ENCODE results near the gene RPS21. TPM values are rescaled to one million over a fixed set of nuclear protein-coding genes. Genes with fewer than 3 reads are reported as not detected.

RPS21 gene
- total and polyA plus RNA-seq, 9 of the 15 experiments (the other 6 are each of a cell fraction or from before 2014, with no cell fraction given), result 1,380 to 5,647 (median 3,091) TPM

GRCh38 chr20:62366370-62367135, 20.4 kb upstream of the RPS21 start (continued):
- no peak for TF ChIP-seq ZNF589 (CRISPR knock-in tag; IDR thresholded peaks at IDR 0.05; ENCODE audit: low read depth)
- TF ChIP-seq ZNF143 (CRISPR knock-in tag; IDR thresholded peaks at IDR 0.05), result no peak
- no peak for TF ChIP-seq FOXA1 (IDR thresholded peaks at IDR 0.05; ENCODE audit: borderline replicate concordance)
- peak; percentile 64; the same call in 1 of the 2 replicates for TF ChIP-seq ZBTB7A (IDR thresholded peaks at IDR 0.05; ENCODE audit: borderline replicate concordance, control insufficient read depth, low read depth, low read length)
- no peak for TF ChIP-seq ZNF280B (CRISPR knock-in tag; IDR thresholded peaks at IDR 0.05)
- TF ChIP-seq MLLT1 (IDR thresholded peaks at IDR 0.05), result no peak
- TF ChIP-seq PRPF4 (IDR thresholded peaks at IDR 0.05; ENCODE audit: insufficient read depth, low read depth, low read length, poor library complexity, severe bottlenecking), result no peak
- TF ChIP-seq, protein P1, sequence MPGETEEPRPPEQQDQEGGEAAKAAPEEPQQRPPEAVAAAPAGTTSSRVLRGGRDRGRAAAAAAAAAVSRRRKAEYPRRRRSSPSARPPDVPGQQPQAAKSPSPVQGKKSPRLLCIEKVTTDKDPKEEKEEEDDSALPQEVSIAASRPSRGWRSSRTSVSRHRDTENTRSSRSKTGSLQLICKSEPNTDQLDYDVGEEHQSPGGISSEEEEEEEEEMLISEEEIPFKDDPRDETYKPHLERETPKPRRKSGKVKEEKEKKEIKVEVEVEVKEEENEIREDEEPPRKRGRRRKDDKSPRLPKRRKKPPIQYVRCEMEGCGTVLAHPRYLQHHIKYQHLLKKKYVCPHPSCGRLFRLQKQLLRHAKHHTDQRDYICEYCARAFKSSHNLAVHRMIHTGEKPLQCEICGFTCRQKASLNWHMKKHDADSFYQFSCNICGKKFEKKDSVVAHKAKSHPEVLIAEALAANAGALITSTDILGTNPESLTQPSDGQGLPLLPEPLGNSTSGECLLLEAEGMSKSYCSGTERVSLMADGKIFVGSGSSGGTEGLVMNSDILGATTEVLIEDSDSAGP (CRISPR knock-in tag; IDR thresholded peaks at IDR 0.05), result no peak
- no peak for TF ChIP-seq FOXJ3 (CRISPR knock-in tag; IDR thresholded peaks at IDR 0.05)
- no peak for TF ChIP-seq ZNF253 (CRISPR knock-in tag; conservative IDR thresholded peaks at IDR 0.05)
- TF ChIP-seq CBX5 (IDR thresholded peaks at IDR 0.05; ENCODE audit: borderline replicate concordance, low read depth), result no peak
- no peak for TF ChIP-seq SMARCA5 (IDR thresholded peaks at IDR 0.05)
- no peak for TF ChIP-seq ARID1B (IDR thresholded peaks at IDR 0.05)
- TF ChIP-seq GTF2A2 (tag; IDR thresholded peaks at IDR 0.05), result no peak
- peak; percentile 29 for TF ChIP-seq CCNT2 (IDR thresholded peaks at IDR 0.05; ENCODE audit: borderline replicate concordance, extremely low read depth, insufficient read length, low read depth, low read length)
- no peak for TF ChIP-seq ZNF24 (IDR thresholded peaks at IDR 0.05)
- no peak; the same call in 1 of the 2 replicates for TF ChIP-seq ESRRA (IDR thresholded peaks at IDR 0.05; ENCODE audit: borderline replicate concordance, low read depth)
- TF ChIP-seq POLR2A (conservative IDR thresholded peaks at IDR 0.05), result 0 out of 2 replicates have a peak, but pooled peaks have one; percentile 28
- TF ChIP-seq, protein P2, sequence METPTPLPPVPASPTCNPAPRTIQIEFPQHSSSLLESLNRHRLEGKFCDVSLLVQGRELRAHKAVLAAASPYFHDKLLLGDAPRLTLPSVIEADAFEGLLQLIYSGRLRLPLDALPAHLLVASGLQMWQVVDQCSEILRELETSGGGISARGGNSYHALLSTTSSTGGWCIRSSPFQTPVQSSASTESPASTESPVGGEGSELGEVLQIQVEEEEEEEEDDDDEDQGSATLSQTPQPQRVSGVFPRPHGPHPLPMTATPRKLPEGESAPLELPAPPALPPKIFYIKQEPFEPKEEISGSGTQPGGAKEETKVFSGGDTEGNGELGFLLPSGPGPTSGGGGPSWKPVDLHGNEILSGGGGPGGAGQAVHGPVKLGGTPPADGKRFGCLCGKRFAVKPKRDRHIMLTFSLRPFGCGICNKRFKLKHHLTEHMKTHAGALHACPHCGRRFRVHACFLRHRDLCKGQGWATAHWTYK (CRISPR knock-in tag; IDR thresholded peaks at IDR 0.05), result no peak
- no peak for TF ChIP-seq NR4A1 (CRISPR knock-in tag; IDR thresholded peaks at IDR 0.05)
- no peak for TF ChIP-seq NR4A1 (tag; IDR thresholded peaks at IDR 0.05)
- peak; percentile 20 for TF ChIP-seq TAF1 (IDR thresholded peaks at IDR 0.05; ENCODE audit: control insufficient read depth, extremely low read depth, insufficient read depth, low read length, severe bottlenecking)
- TF ChIP-seq ZNF830 (CRISPR knock-in tag; IDR thresholded peaks at IDR 0.05), result no peak
- TF ChIP-seq, protein P3, sequence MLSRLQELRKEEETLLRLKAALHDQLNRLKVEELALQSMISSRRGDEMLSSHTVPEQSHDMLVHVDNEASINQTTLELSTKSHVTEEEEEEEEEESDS (CRISPR knock-in tag; IDR thresholded peaks at IDR 0.05), result no peak
